OCI-LY1 (cell line): Measurements from ENCODE around the gene PTAR1.

Source experiments
- H2AFZ ChIP-seq: fragments of 200-600 bp; sonication (generic), shearing (Covaris generic); 2 replicates; pipeline ENCODE4 v1.6.0; 2014; ENCODE audit warnings: antibody characterized with exemption, mild to moderate bottlenecking, low read length
- H3F3A ChIP-seq: fragments of 200-600 bp; sonication (generic), shearing (Covaris generic); 2 replicates; pipeline ENCODE4 v1.6.0; 2014; ENCODE audit warnings: mild to moderate bottlenecking, antibody characterized with exemption, low read length, moderate library complexity; ENCODE audit not compliant: insufficient read depth
- H3K27ac ChIP-seq: fragments of 200-600 bp; sonication (generic); 2 replicates; pipeline ENCODE4 v1.5.1; 2014; ENCODE audit warnings: low read length, mixed run types, mild to moderate bottlenecking, low read depth; ENCODE audit not compliant: poor library complexity, severe bottlenecking
- H3K27me3 ChIP-seq: fragments of 200-600 bp; sonication (generic); 2 replicates; pipeline ENCODE4 v1.6.0; 2014; ENCODE audit warnings: antibody characterized with exemption, mild to moderate bottlenecking, low read length, moderate library complexity; ENCODE audit not compliant: insufficient read depth
- H3K36me3 ChIP-seq: fragments of 200-600 bp; sonication (generic); 2 replicates; pipeline ENCODE4 v1.6.1; 2014; ENCODE audit warnings: mild to moderate bottlenecking, antibody characterized with exemption, low read length, moderate library complexity, mixed read lengths; ENCODE audit not compliant: insufficient read depth
- H3K4me1 ChIP-seq: fragments of 200-600 bp; sonication (generic); 2 replicates; pipeline ENCODE4 v1.5.1; 2014; ENCODE audit warnings: mild to moderate bottlenecking, low read length, moderate library complexity; ENCODE audit not compliant: insufficient read depth, severe bottlenecking
- H3K4me2 ChIP-seq: fragments of 200-600 bp; sonication (generic), shearing (Covaris generic); 2 replicates; pipeline ENCODE4 v1.6.1; 2014; ENCODE audit warnings: low read length
- H3K4me3 ChIP-seq: fragments of 200-600 bp; sonication (generic); 2 replicates; pipeline ENCODE4 v1.5.1; 2014; ENCODE audit warnings: low read length, low read depth, mild to moderate bottlenecking, mixed read lengths; ENCODE audit not compliant: poor library complexity, severe bottlenecking
- H3K79me2 ChIP-seq: fragments of 200-600 bp; shearing (Covaris generic); 2 replicates; pipeline ENCODE4 v1.6.1; 2016; ENCODE audit warnings: mixed run types, low read length, mixed read lengths; ENCODE audit not compliant: insufficient read depth
- H3K9ac ChIP-seq: fragments of 200-600 bp; sonication (generic), shearing (Covaris generic); 2 replicates; pipeline ENCODE4 v1.6.1; 2014; ENCODE audit warnings: mild to moderate bottlenecking, low read length, mixed read lengths
- H3K9me2 ChIP-seq: fragments of 200-600 bp; sonication (generic), shearing (Covaris generic); 2 replicates; pipeline ENCODE4 v1.6.1; 2014; ENCODE audit warnings: low read depth, mild to moderate bottlenecking, low read length, mixed read lengths
- H3K9me3 ChIP-seq: fragments of 200-600 bp; shearing (Covaris generic); 2 replicates; pipeline ENCODE4 v1.6.1; 2014; ENCODE audit warnings: low read length, mixed read lengths
- H4K20me1 ChIP-seq: fragments of 200-600 bp; sonication (generic), shearing (Covaris generic); 2 replicates; pipeline ENCODE4 v1.6.0; 2016; ENCODE audit warnings: mild to moderate bottlenecking, low read length; ENCODE audit not compliant: insufficient read depth
- EZH2 ChIP-seq: fragments of 200-600 bp; sonication (generic), shearing (Covaris generic); IDR thresholded peaks from 2 replicates; pipeline ENCODE4 v1.8.0; 2017; ENCODE audit warnings: borderline replicate concordance, mixed run types, mild to moderate bottlenecking, antibody characterized with exemption, low read length, moderate library complexity, mixed read lengths
- TF ChIP-seq, protein P1 (sequence below): fragments of 200-600 bp; sonication (generic), shearing (Covaris generic); IDR thresholded peaks from 2 replicates; pipeline ENCODE4 v1.5.1; 2017; ENCODE audit warnings: mild to moderate bottlenecking, antibody characterized with exemption, low read length, moderate library complexity, mixed read lengths

The PTAR1 gene

GRCh38 chr9:69715825-69716224 lies 44.0 kb downstream of the PTAR1 start:
- TF ChIP-seq EZH2 = no peak
- TF ChIP-seq, protein P1, sequence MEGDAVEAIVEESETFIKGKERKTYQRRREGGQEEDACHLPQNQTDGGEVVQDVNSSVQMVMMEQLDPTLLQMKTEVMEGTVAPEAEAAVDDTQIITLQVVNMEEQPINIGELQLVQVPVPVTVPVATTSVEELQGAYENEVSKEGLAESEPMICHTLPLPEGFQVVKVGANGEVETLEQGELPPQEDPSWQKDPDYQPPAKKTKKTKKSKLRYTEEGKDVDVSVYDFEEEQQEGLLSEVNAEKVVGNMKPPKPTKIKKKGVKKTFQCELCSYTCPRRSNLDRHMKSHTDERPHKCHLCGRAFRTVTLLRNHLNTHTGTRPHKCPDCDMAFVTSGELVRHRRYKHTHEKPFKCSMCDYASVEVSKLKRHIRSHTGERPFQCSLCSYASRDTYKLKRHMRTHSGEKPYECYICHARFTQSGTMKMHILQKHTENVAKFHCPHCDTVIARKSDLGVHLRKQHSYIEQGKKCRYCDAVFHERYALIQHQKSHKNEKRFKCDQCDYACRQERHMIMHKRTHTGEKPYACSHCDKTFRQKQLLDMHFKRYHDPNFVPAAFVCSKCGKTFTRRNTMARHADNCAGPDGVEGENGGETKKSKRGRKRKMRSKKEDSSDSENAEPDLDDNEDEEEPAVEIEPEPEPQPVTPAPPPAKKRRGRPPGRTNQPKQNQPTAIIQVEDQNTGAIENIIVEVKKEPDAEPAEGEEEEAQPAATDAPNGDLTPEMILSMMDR = no peak
- H3K27me3 ChIP-seq = no peaks in the 10 kb centered on the region
- H3K9ac ChIP-seq = no peak overlapping the region
- H3K79me2 ChIP-seq = no peaks in the 10 kb centered on the region
- no peak overlapping the region for H3K27ac ChIP-seq
- H3K4me1 ChIP-seq = no peaks in the 10 kb centered on the region
- no peak overlapping the region for H2AFZ ChIP-seq
- H3K9me2 ChIP-seq = no peaks in the 10 kb centered on the region
- no peaks in the 10 kb centered on the region for H3F3A ChIP-seq
- no peaks in the 10 kb centered on the region for H4K20me1 ChIP-seq
- H3K36me3 ChIP-seq = peaks cover 45% of the 10 kb centered on the region; the same call in 1 of the 2 replicates
- no peak overlapping the region for H3K4me3 ChIP-seq
- H3K4me2 ChIP-seq = no peak overlapping the region
- H3K9me3 ChIP-seq = no peaks in the 10 kb centered on the region

- no peaks in the 10 kb centered on the region for H3K79me2 ChIP-seq
- H3K9me3 ChIP-seq = no peaks in the 10 kb centered on the region
- no peaks in the 10 kb centered on the region for H3K27me3 ChIP-seq
- no peak overlapping the region for H3K4me3 ChIP-seq
- no peaks in the 10 kb centered on the region for H3K9me2 ChIP-seq
- no peak overlapping the region for H3K27ac ChIP-seq
- no peak overlapping the region for H3K4me2 ChIP-seq
- H3K9ac ChIP-seq = no peak overlapping the region
- no peak overlapping the region for H2AFZ ChIP-seq
- no peak for TF ChIP-seq EZH2
- TF ChIP-seq, protein P1 = no peak
- H3F3A ChIP-seq = no peaks in the 10 kb centered on the region
- no peaks in the 10 kb centered on the region for H4K20me1 ChIP-seq
- H3K36me3 ChIP-seq = peaks cover 45% of the 10 kb centered on the region; the same call in 1 of the 2 replicates
- no peaks in the 10 kb centered on the region for H3K4me1 ChIP-seq
Observed at GRCh38 chr9:69715096-69715495, 44.7 kb downstream of the PTAR1 start.

DNA sequence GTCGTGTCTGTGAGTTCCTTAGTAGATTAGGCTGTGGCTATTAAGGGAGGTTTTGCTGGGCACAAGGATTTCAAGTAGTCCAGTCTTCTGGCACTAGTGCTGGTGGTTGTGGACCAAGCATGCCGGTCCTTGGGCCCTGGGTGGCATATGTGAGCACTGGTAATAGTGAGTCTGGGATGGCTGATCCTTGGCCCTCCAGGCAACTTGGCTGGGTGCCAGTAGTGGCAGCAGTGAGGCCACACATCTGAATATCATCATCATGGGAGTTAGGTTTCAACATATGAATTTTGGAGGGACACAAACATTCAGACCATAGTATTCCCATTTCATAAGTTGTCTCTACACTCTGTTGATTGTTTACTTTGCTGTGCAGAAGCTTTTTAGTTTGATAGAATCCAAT lies 62.3 kb downstream of the PTAR1 start:
- no peak overlapping the region for H3K9ac ChIP-seq
- no peaks in the 10 kb centered on the region for H3K27me3 ChIP-seq
- peaks cover 8% of the 10 kb centered on the region for H3K9me3 ChIP-seq
- no peak overlapping the region for H2AFZ ChIP-seq
- H3K4me1 ChIP-seq = no peaks in the 10 kb centered on the region
- no peaks in the 10 kb centered on the region for H3F3A ChIP-seq
- no peak overlapping the region for H3K27ac ChIP-seq
- H3K4me2 ChIP-seq = no peak overlapping the region
- no peaks in the 10 kb centered on the region for H3K36me3 ChIP-seq
- no peaks in the 10 kb centered on the region for H4K20me1 ChIP-seq
- no peaks in the 10 kb centered on the region for H3K9me2 ChIP-seq
- no peak for TF ChIP-seq EZH2
- TF ChIP-seq, protein P1 = no peak
- H3K4me3 ChIP-seq = no peak overlapping the region
- no peaks in the 10 kb centered on the region for H3K79me2 ChIP-seq
